Measurements from ENCODE around the gene LRRC51.
"Not testable (repeated sequence)": the region's sequence is repeated elsewhere in the genome, so short reads cannot be mapped to it uniquely, and the experiment has no call there.

The LRRC51 gene

DNA sequence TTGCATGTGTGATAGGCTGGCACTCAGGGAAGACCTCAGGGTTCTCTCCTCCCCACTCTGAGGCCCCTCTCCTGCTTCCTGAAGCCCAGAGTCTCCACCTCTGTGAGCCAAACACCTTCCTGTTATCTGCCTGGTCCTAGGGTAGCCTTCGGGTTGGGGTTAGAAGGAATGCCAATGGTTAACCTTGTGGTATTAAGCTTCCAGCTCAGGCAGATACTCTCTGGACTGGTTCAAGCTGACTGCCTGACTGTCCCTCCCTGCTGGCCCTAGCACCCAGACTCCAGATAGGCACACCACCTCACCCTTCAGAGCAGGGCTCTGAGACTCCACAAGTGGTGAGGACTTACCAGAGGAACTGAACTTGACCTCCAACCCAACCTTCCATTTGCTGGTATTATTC lies 61.9 kb downstream of the LRRC51 start:
- not testable (repeated sequence) for DNase-seq

DNA sequence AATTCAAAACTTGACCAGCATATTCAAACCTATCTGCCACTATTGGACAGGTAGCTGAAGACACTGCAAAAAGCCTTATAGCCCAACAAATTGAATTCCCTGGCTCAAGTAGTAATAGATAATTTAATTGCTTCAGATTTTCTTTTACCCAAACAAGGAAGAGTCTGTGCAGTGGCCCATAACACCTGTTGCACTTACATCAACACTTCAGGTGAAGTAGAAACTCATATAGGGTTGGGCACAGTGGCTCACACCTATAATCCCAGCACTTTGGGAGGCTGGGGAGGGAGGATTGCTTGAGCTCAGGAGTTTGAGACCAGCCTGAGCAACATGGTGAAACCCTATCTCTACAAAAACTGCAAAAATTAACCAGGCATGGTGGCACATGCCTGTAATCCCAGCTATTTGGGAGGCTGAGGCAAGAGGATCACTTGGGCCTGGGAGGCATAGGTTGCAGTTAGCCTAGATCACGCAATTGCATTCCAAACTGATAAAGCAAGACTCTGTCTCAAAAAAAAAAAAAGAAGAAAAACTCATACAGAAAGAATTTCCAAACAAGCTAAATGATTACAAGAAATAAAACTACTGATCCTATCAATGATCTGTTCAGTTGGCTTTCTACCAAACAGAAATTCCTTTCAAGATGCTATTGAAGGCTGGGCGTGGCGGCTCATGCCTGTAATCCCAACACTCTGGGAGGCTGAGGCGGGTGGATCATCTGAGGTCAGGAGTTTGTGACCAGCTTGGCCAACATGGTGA lies 64.3 kb downstream of the LRRC51 start:
- DNase-seq = no peak

Measured in AML-193 (cell line).